Nephron (organoid): ENCODE results near the gene SORCS3.

ENCODE experiments used
- H3K27ac Mint-ChIP-seq, 3 experiments: 2 replicates each; pipeline ENCODE4 v1.8.0; 2020; ENCODE audit warnings: mixed read lengths in 3 of 3, mild to moderate bottlenecking in 2 of 3, moderate library complexity in 1 of 3
- H3K27me3 Mint-ChIP-seq: 2 replicates; pipeline ENCODE4 v1.8.0; 2021; ENCODE audit warnings: low read depth, mild to moderate bottlenecking, moderate library complexity, mixed read lengths
- H3K36me3 Mint-ChIP-seq: 2 replicates; pipeline ENCODE4 v1.8.0; 2020; ENCODE audit warnings: low read depth, mixed read lengths
- H3K4me1 Mint-ChIP-seq: 2 replicates; pipeline ENCODE4 v1.8.0; 2020; ENCODE audit warnings: mixed read lengths
- H3K4me3 Mint-ChIP-seq, 3 experiments: 2 replicates each; pipeline ENCODE4 v1.8.0; 2020; ENCODE audit warnings: mild to moderate bottlenecking in 3 of 3, mixed read lengths in 3 of 3, moderate library complexity in 2 of 3
- H3K9me3 Mint-ChIP-seq: 2 replicates; pipeline ENCODE4 v1.8.0; 2020; ENCODE audit warnings: mixed read lengths
- CTCF ChIP-seq, 3 experiments: fragments of 200-600 bp; sonication (generic); IDR thresholded peaks; one replicate each; pipeline ENCODE4 v1.5.0; 2021; ENCODE audit warnings: antibody characterized with exemption in 3 of 3; ENCODE audit not compliant: unreplicated experiment in 3 of 3

SORCS3 gene

GRCh38 chr10:105187243-105187642 is 546.2 kb downstream of the SORCS3 start:
- Mint-ChIP-seq H3K27ac (peak overlapping the region; percentile 0 to 82 (median 3)), H3K36me3 (no peaks in the 10 kb centered on the region), H3K4me3 (no peak overlapping the region), H3K9me3 (no peaks in the 10 kb centered on the region), H3K27me3 (no peaks in the 10 kb centered on the region), H3K4me1 (peaks cover 18% of the 10 kb centered on the region)
- no peak for TF ChIP-seq CTCF (IDR thresholded peaks at IDR 0.05; ENCODE audit: unreplicated experiment in 3 of 3)

GRCh38 chr10:105188737-105189462 is 547.8 kb downstream of the SORCS3 start:
- peak overlapping the region in 1 of 3 experiments; percentile 44 for H3K27ac Mint-ChIP-seq
- H3K27me3 Mint-ChIP-seq: no peaks in the 10 kb centered on the region
- no peak for TF ChIP-seq CTCF (IDR thresholded peaks at IDR 0.05; ENCODE audit: unreplicated experiment in 3 of 3)
- no peaks in the 10 kb centered on the region for H3K36me3 Mint-ChIP-seq
- no peaks in the 10 kb centered on the region for H3K9me3 Mint-ChIP-seq
- H3K4me1 Mint-ChIP-seq: peaks cover 18% of the 10 kb centered on the region
- H3K4me3 Mint-ChIP-seq: no peak overlapping the region

GRCh38 chr10:105189463-105189800 is 548.3 kb downstream of the SORCS3 start:
- H3K4me3 Mint-ChIP-seq: no peak overlapping the region
- TF ChIP-seq CTCF (IDR thresholded peaks at IDR 0.05; ENCODE audit: unreplicated experiment in 3 of 3): no peak
- H3K4me1 Mint-ChIP-seq: peaks cover 18% of the 10 kb centered on the region
- no peaks in the 10 kb centered on the region for H3K36me3 Mint-ChIP-seq
- no peaks in the 10 kb centered on the region for H3K27me3 Mint-ChIP-seq
- peak overlapping the region in 1 of 3 experiments; percentile 44 for H3K27ac Mint-ChIP-seq
- H3K9me3 Mint-ChIP-seq: no peaks in the 10 kb centered on the region

GRCh38 chr10:105192146-105192545 is 551.1 kb downstream of the SORCS3 start:
- H3K36me3 Mint-ChIP-seq: no peaks in the 10 kb centered on the region
- H3K9me3 Mint-ChIP-seq: no peaks in the 10 kb centered on the region
- peaks cover 15% of the 10 kb centered on the region for H3K4me1 Mint-ChIP-seq
- no peaks in the 10 kb centered on the region for H3K27me3 Mint-ChIP-seq
- TF ChIP-seq CTCF (IDR thresholded peaks at IDR 0.05; ENCODE audit: unreplicated experiment in 3 of 3): no peak
- peak overlapping the region in 1 of 3 experiments; percentile 73 for H3K27ac Mint-ChIP-seq
- H3K4me3 Mint-ChIP-seq: no peak overlapping the region

GRCh38 chr10:105192861-105193260 is 551.8 kb downstream of the SORCS3 start:
- H3K27me3 Mint-ChIP-seq: no peaks in the 10 kb centered on the region
- H3K27ac Mint-ChIP-seq: peak overlapping the region in 1 of 3 experiments; percentile 73
- no peaks in the 10 kb centered on the region for H3K36me3 Mint-ChIP-seq
- no peak for TF ChIP-seq CTCF (IDR thresholded peaks at IDR 0.05; ENCODE audit: unreplicated experiment in 3 of 3)
- no peaks in the 10 kb centered on the region for H3K9me3 Mint-ChIP-seq
- H3K4me3 Mint-ChIP-seq: no peak overlapping the region
- H3K4me1 Mint-ChIP-seq: peaks cover 9% of the 10 kb centered on the region

GRCh38 chr10:105195831-105196230 is 554.7 kb downstream of the SORCS3 start:
- no peaks in the 10 kb centered on the region for H3K27me3 Mint-ChIP-seq
- no peaks in the 10 kb centered on the region for H3K36me3 Mint-ChIP-seq

More at GRCh38 chr10:105195831-105196230, 554.7 kb downstream of the SORCS3 start:
- TF ChIP-seq CTCF (IDR thresholded peaks at IDR 0.05; ENCODE audit: unreplicated experiment in 3 of 3): no peak
- no peaks in the 10 kb centered on the region for H3K9me3 Mint-ChIP-seq
- no peak overlapping the region for H3K27ac Mint-ChIP-seq
- no peak overlapping the region for H3K4me3 Mint-ChIP-seq
- no peaks in the 10 kb centered on the region for H3K4me1 Mint-ChIP-seq
